Endothelial cell of umbilical vein (primary cell): ENCODE data around the gene MEF2C. TPM values are rescaled to one million over a fixed set of nuclear protein-coding genes. Genes with fewer than 3 reads are reported as not detected.

Experiments
- BruUV-seq: library from RNA; stranded (reverse); fragments of 400-500 nt; replicated peaks from 2 replicates; lab custom pipeline; 2021; lab: Mats Ljungman, UMichigan
- CTCF ChIA-PET: fragments of 300-600, 350-600 bp; sonication (Branson Sonifier 250); formaldehyde crosslinking; loops from one replicate; lab custom pipeline; 2021; ENCODE audit warnings: antibody characterized with exemption, inconsistent platforms; lab: Charles Lee
- POLR2A ChIA-PET: fragments of 300-600, 350-600 bp; sonication (Branson Sonifier 250); formaldehyde crosslinking; loops from one replicate; lab custom pipeline; 2021; ENCODE audit warnings: antibody characterized with exemption, inconsistent platforms; lab: Charles Lee
- DNase-seq: peaks from one replicate; pipeline ENCODE4 v3.0.0-alpha.2; 2011; ENCODE audit warnings: low read depth, low spot score
- FAIRE-seq: peaks from 2 replicates; lab custom pipeline; 2011; peaks lifted over from hg19 to GRCh38; lab: Jason Lieb, UNC
- H2AFZ ChIP-seq: 2 replicates; pipeline ENCODE4 v1.6.0; 2012; ENCODE audit warnings: low read depth, low read length, control low read depth, inconsistent platforms
- H3K27ac ChIP-seq: 2 replicates; pipeline ENCODE4 v1.5.1; 2011; ENCODE audit warnings: low read depth, mild to moderate bottlenecking, control low read depth, low read length, moderate library complexity; ENCODE audit not compliant: insufficient read depth
- H3K27me3 ChIP-seq, 2 experiments: 2 replicates each; pipeline versions ENCODE4 v1.6.0 to v1.6.1; 2011; ENCODE audit warnings: low read length in 2 of 2, mixed read lengths in 1 of 2; ENCODE audit not compliant: control insufficient read depth in 2 of 2, insufficient read depth in 2 of 2
- H3K36me3 ChIP-seq, 2 experiments: 2 replicates in 1 of 2; 3 replicates in 1 of 2; pipeline ENCODE4 v1.5.1; 2011; ENCODE audit warnings: low read length in 2 of 2, mild to moderate bottlenecking in 1 of 2, moderate library complexity in 1 of 2; ENCODE audit not compliant: control insufficient read depth in 2 of 2, insufficient read depth in 2 of 2; ENCODE audit errors: extremely low read depth in 1 of 2
- H3K4me1 ChIP-seq: 3 replicates; pipeline ENCODE4 v1.5.1; 2011; ENCODE audit warnings: mild to moderate bottlenecking, low read length; ENCODE audit not compliant: control insufficient read depth, insufficient read depth; ENCODE audit errors: extremely low read depth
- H3K4me2 ChIP-seq: 2 replicates; pipeline ENCODE4 v1.6.1; 2011; ENCODE audit warnings: low read length, control low read depth, mixed read lengths; ENCODE audit not compliant: insufficient read depth
- H3K4me3 ChIP-seq, 3 experiments: fragments of 200-600 bp in 1 of 3; sonication (generic), shearing (Covaris generic) in 1 of 3; replicated peaks in 1 of 3; 2 replicates each; pipeline ENCODE4 v1.5.1; 2011 to 2016; ENCODE audit warnings: control low read depth in 3 of 3, low read length in 3 of 3, mild to moderate bottlenecking in 2 of 3, inconsistent platforms in 1 of 3, low read depth in 1 of 3, moderate library complexity in 1 of 3; ENCODE audit not compliant: insufficient read depth in 1 of 3
- H3K79me2 ChIP-seq: 2 replicates; pipeline ENCODE4 v1.6.0; 2012; ENCODE audit warnings: low read length, inconsistent platforms; ENCODE audit not compliant: control insufficient read depth, insufficient read depth
- H3K9ac ChIP-seq: replicated peaks from 2 replicates; pipeline ENCODE3; 2011; ENCODE audit warnings: low read length, control low read depth; ENCODE audit not compliant: insufficient read depth; ENCODE audit errors: extremely low read depth
- H3K9me1 ChIP-seq: replicated peaks from 3 replicates; pipeline ENCODE4 v1.6.0; 2011; ENCODE audit warnings: mild to moderate bottlenecking, low read length; ENCODE audit not compliant: control insufficient read depth, insufficient read depth; ENCODE audit errors: extremely low read depth
- H3K9me3 ChIP-seq: replicated peaks from 2 replicates; pipeline ENCODE4 v1.5.1; 2012; ENCODE audit warnings: low read length, inconsistent platforms; ENCODE audit not compliant: control insufficient read depth, insufficient read depth
- H4K20me1 ChIP-seq: replicated peaks from 2 replicates; pipeline ENCODE3; 2011; ENCODE audit warnings: mild to moderate bottlenecking, low read length; ENCODE audit not compliant: control insufficient read depth, insufficient read depth; ENCODE audit errors: extremely low read depth
- CTCF ChIP-seq, 2 donors: IDR thresholded peaks; 1 replicate in 1 of 2; 2 replicates in 1 of 2; pipeline ENCODE4 v1.5.1; 2011; ENCODE audit warnings: low read length in 2 of 2, mild to moderate bottlenecking in 2 of 2, moderate library complexity in 2 of 2, control low read depth in 1 of 2, inconsistent platforms in 1 of 2, low read depth in 1 of 2; ENCODE audit not compliant: insufficient read depth in 1 of 2; ENCODE audit errors: extremely low read depth in 1 of 2
- EZH2 ChIP-seq: IDR thresholded peaks from 2 replicates; pipeline ENCODE4 v1.6.1; 2012; ENCODE audit warnings: borderline replicate concordance, low read depth, mild to moderate bottlenecking, moderate library complexity, low read length, inconsistent platforms; ENCODE audit not compliant: severe bottlenecking
- FOS ChIP-seq: IDR thresholded peaks from 2 replicates; pipeline ENCODE4 v1.6.1; 2011; ENCODE audit warnings: mild to moderate bottlenecking, low read length, moderate library complexity, borderline replicate concordance; ENCODE audit not compliant: insufficient read depth
- GATA2 ChIP-seq: IDR thresholded peaks from 2 replicates; pipeline ENCODE4 v1.7.0; 2011; ENCODE audit warnings: low read depth, mild to moderate bottlenecking, moderate library complexity, mixed read lengths, low read length; ENCODE audit not compliant: insufficient read length, insufficient read depth
- JUN ChIP-seq: IDR thresholded peaks from 2 replicates; pipeline ENCODE4 v1.6.1; 2011; ENCODE audit warnings: borderline replicate concordance, low read depth; ENCODE audit not compliant: insufficient read length, insufficient read depth
- MAX ChIP-seq: IDR thresholded peaks from 2 replicates; pipeline ENCODE4 v1.6.1; 2011; ENCODE audit not compliant: insufficient read depth, insufficient read length
- POLR2A ChIP-seq: IDR thresholded peaks from 2 replicates; pipeline ENCODE4 v1.6.1; 2012; ENCODE audit warnings: low read depth, mild to moderate bottlenecking, control low read depth, low read length
- POLR2AphosphoS5 ChIP-seq: IDR thresholded peaks from 2 replicates; pipeline ENCODE4 v1.6.1; 2012; ENCODE audit warnings: low read depth, mild to moderate bottlenecking, control low read depth, low read length, moderate library complexity; ENCODE audit not compliant: insufficient read depth
- dilution Hi-C: fragments of 300-500 bp; cut with MboI; formaldehyde crosslinking; loops from one replicate; pipeline ENCODE4 v1.15.0; 2019; ENCODE audit warnings: low sequenced_read_pairs; ENCODE audit not compliant: extremely low pct_ligation_motif_present
- intact Hi-C: fragments of 100-400 bp; cut with micrococcal nuclease; formaldehyde crosslinking; loops from one replicate; pipeline ENCODE4 v1.10.0; 2022
- polyA plus RNA-seq, 4 experiments: library from polyadenylated mRNA; depleted of rRNA in 3 of 4; stranded (reverse) in 3 of 4; unstranded in 1 of 4; fragments of >200 nt; gene quantifications; 2 replicates each; pipeline versions ENCODE4 v1.2.1 to v1.2.3, GENCODE V29; 2011 to 2012; ENCODE audit warnings: missing spikeins in 1 of 4
- total RNA-seq: library from RNA; stranded (reverse); gene quantifications from 2 replicates; pipeline ENCODE4 v1.2.3, GENCODE V29; 2021

The MEF2C gene
- total and polyA plus RNA-seq, 2 donors (not counting 3 experiments of a cell fraction or from before 2014, with no cell fraction given), result 21.2 to 67.7 TPM

- Histone ChIP-seq H3K9me3 (no peaks in the 10 kb centered on the region), H3K9ac (no peak overlapping the region), H3K36me3 (no peaks in the 10 kb centered on the region), H3K9me1 (no peaks in the 10 kb centered on the region), H3K4me1 (peaks cover 6% of the 10 kb centered on the region), H4K20me1 (no peaks in the 10 kb centered on the region), H3K79me2 (no peaks in the 10 kb centered on the region), H2AFZ (no peak overlapping the region), H3K27ac (no peak overlapping the region), H3K27me3 (peaks cover 77 to 100% of the 10 kb centered on the region in 2 experiments), H3K4me2 (no peak overlapping the region), H3K4me3 (no peak overlapping the region)
- POLR2A ChIA-PET, result no interaction called here
- no peak for DNase-seq
- BruUV-seq, result no TSS peak
- FAIRE-seq, result no peak
- CTCF ChIA-PET, result interaction anchor here (0.6 to 1.2 kb wide), 2 partner anchors 303 to 888 kb away, joined by 3 to 5 read pairs; no protein-coding TSS in a partner anchor
- dilution Hi-C loops, result no loop called here
- TF ChIP-seq FOS (no peak), JUN (no peak), POLR2A (no peak), GATA2 (no peak), MAX (no peak), CTCF (IDR thresholded peaks at IDR 0.05; ENCODE audit: extremely low read depth in 1 of 2, insufficient read depth in 1 of 2, low read depth in 1 of 2, low read length in 2 of 2) (no peak), EZH2 (no peak), POLR2AphosphoS5 (no peak)
- intact Hi-C loops, result loop anchor here (10.0 kb wide), 1 partner anchor 405 kb away; the partner anchor contains the start of gene TMEM161B
Measured at GRCh38 chr5:88669371-88670050, 213.5 kb downstream of the MEF2C start.
